ENCODE results near the gene IGFBP3. TPM values are rescaled to one million over a fixed set of nuclear protein-coding genes. Genes with fewer than 3 reads are reported as not detected.

Gene IGFBP3
- polyA plus RNA-seq, 3 donors, result 0.06 TPM; not detected in 2

- peaks cover 0 to 6% of the 10 kb centered on the region in 2 donors for H3K9me3 ChIP-seq (replicated peaks in 1 of 2; ENCODE audit: control insufficient read depth in 1 of 2, insufficient read depth in 1 of 2, low read length in 2 of 2)
- no peaks in the 10 kb centered on the region for H3K27me3 ChIP-seq (ENCODE audit: control insufficient read depth in 2 of 2, insufficient read depth in 2 of 2, low read length in 2 of 2)
- Mint-ChIP-seq H3K4me1 (no peaks in the 10 kb centered on the region), H3K27me3 (ENCODE audit: low read depth in 3 of 3) (peaks cover 2 to 4% (median 4%) of the 10 kb centered on the region in 3 donors), H3K4me3 (no peak overlapping the region), H3K36me3 (no peaks in the 10 kb centered on the region), H3K9me3 (peaks cover 0 to 18% (median 4%) of the 10 kb centered on the region in 7 donors), H3K27ac (no peak overlapping the region)
- H3K9ac ChIP-seq (ENCODE audit: insufficient read depth, low read length, poor library complexity, severe bottlenecking), result no peak overlapping the region
- intact Hi-C loops (cut with micrococcal nuclease), result no loop called here
- no peak for DNase-seq
- H2AFZ ChIP-seq (ENCODE audit: insufficient read depth, low read depth, low read length, poor library complexity, severe bottlenecking), result no peak overlapping the region
- H3K4me1 ChIP-seq (ENCODE audit: control insufficient read depth in 1 of 2, insufficient read depth in 2 of 2, low read length in 2 of 2), result no peaks in the 10 kb centered on the region
- H4K20me1 ChIP-seq (ENCODE audit: insufficient read depth, low read length), result no peaks in the 10 kb centered on the region
- no peaks in the 10 kb centered on the region for H3K36me3 ChIP-seq (replicated peaks in 1 of 2; ENCODE audit: control insufficient read depth in 1 of 2, insufficient read depth in 2 of 2, low read length in 2 of 2)
- TF ChIP-seq CTCF (IDR thresholded peaks at IDR 0.05), result no peak
- 94% methylated on average over 6 of the region's 8 CpGs for WGBS (ENCODE audit: insufficient coverage)
- no peak overlapping the region for H3K4me2 ChIP-seq (replicated peaks; ENCODE audit: extremely low read depth, low read length, poor library complexity, severe bottlenecking)
- no peaks in the 10 kb centered on the region for H3K79me2 ChIP-seq (ENCODE audit: insufficient read depth, low read length)
- no peak overlapping the region for H3K27ac ChIP-seq (ENCODE audit: low read depth in 1 of 2, low read length in 2 of 2)
- no peak overlapping the region for H3K4me3 ChIP-seq (replicated peaks in 1 of 3; ENCODE audit: low read depth in 2 of 3, low read length in 3 of 3)
Measured at GRCh38 chr7:45874408-45875131, 46.5 kb downstream of the IGFBP3 start.

- Histone ChIP-seq H3K36me3 (replicated peaks in 1 of 2; ENCODE audit: control insufficient read depth in 1 of 2, insufficient read depth in 2 of 2, low read length in 2 of 2) (no peaks in the 10 kb centered on the region), H3K4me2 (replicated peaks; ENCODE audit: extremely low read depth, low read length, poor library complexity, severe bottlenecking) (no peak overlapping the region), H3K4me3 (replicated peaks in 1 of 3; ENCODE audit: low read depth in 2 of 3, low read length in 3 of 3) (no peak overlapping the region), H3K9ac (ENCODE audit: insufficient read depth, low read length, poor library complexity, severe bottlenecking) (no peak overlapping the region), H3K79me2 (ENCODE audit: insufficient read depth, low read length) (no peaks in the 10 kb centered on the region), H4K20me1 (ENCODE audit: insufficient read depth, low read length) (no peaks in the 10 kb centered on the region), H3K9me3 (replicated peaks in 1 of 2; ENCODE audit: control insufficient read depth in 1 of 2, insufficient read depth in 1 of 2, low read length in 2 of 2) (peaks cover 0 to 4% of the 10 kb centered on the region in 2 donors), H3K27ac (ENCODE audit: low read depth in 1 of 2, low read length in 2 of 2) (no peak overlapping the region), H2AFZ (ENCODE audit: insufficient read depth, low read depth, low read length, poor library complexity, severe bottlenecking) (no peak overlapping the region), H3K4me1 (ENCODE audit: control insufficient read depth in 1 of 2, insufficient read depth in 2 of 2, low read length in 2 of 2) (no peaks in the 10 kb centered on the region), H3K27me3 (ENCODE audit: control insufficient read depth in 2 of 2, insufficient read depth in 2 of 2, low read length in 2 of 2) (no peaks in the 10 kb centered on the region)
- no peak for TF ChIP-seq CTCF (IDR thresholded peaks at IDR 0.05)
- intact Hi-C loops (cut with micrococcal nuclease), result no loop called here
- H3K4me3 Mint-ChIP-seq, result no peak overlapping the region
- no peaks in the 10 kb centered on the region for H3K36me3 Mint-ChIP-seq
- H3K27me3 Mint-ChIP-seq (ENCODE audit: low read depth in 3 of 3), result peaks cover 2 to 4% (median 4%) of the 10 kb centered on the region in 3 donors
- H3K9me3 Mint-ChIP-seq, result peaks cover 0 to 12% (median 4%) of the 10 kb centered on the region in 7 donors
- WGBS (ENCODE audit: insufficient coverage), result 100% methylated on average over 1 of the region's 6 CpGs
- H3K27ac Mint-ChIP-seq, result no peak overlapping the region
- H3K4me1 Mint-ChIP-seq, result no peaks in the 10 kb centered on the region
- DNase-seq, result no peak
Measured at GRCh38 chr7:45873355-45873754, 47.7 kb downstream of the IGFBP3 start.
